Left colon (tissue), 2 donors: Measurements from ENCODE around the gene AUP1. TPM values are rescaled to one million over a fixed set of nuclear protein-coding genes. Genes with fewer than 3 reads are reported as not detected.

Source experiments
- ATAC-seq: fragments of 200-7000 bp; cut with Tn5 transposase; one replicate; pipeline ENCODE4 v1.9.1; 2020; ENCODE audit warnings: mild to moderate bottlenecking, moderate library complexity
- DNase-seq, 2 donors: peaks; one replicate each; pipeline ENCODE4 v3.0.0-alpha.2; 2020
- intact Hi-C, 2 donors: fragments of 100-400 bp; cut with DNase I in 1 of 2; cut with micrococcal nuclease in 1 of 2; formaldehyde crosslinking; loops; one replicate each; pipeline versions ENCODE4 v1.11.2 to v1.14.0; 2022; cut with DNase I, micrococcal nuclease
- total RNA-seq, 2 donors: library from RNA; stranded (reverse); fragmentation: NEBNext Ultra II Directional; extraction: Animal tissue kit (Norgen Biotek cat#: 25700); gene quantifications; one replicate each; pipeline ENCODE4 v1.2.1, GENCODE V29; 2021
- donor health status: DM: no; HTN: no; CAD: no.
- donor health status: DM: yes; HTN: yes; CAD: no.

Gene AUP1
- total RNA-seq, 2 donors from 2014 or later: 124 to 133 TPM

- DNase-seq (peak; percentile 87 to 91), ATAC-seq (peak; percentile 69)
- intact Hi-C loops: no loop called here
Measured at GRCh38 chr2:74502720-74503505, 26.6 kb downstream of the AUP1 start.

- DNase-seq (peak; percentile 72 to 80), ATAC-seq (peak; percentile 71)
- intact Hi-C loops: no loop called here
Measured at GRCh38 chr2:74502147-74502719, 27.3 kb downstream of the AUP1 start.

GRCh38 chr2:74501335-74502071 lies 28.0 kb downstream of the AUP1 start:
- DNase-seq (no peak), ATAC-seq (no peak)
- intact Hi-C loops: no loop called here

- intact Hi-C loops: no loop called here
- no peak for DNase-seq
Measured at GRCh38 chr2:74500578-74500946, 28.9 kb downstream of the AUP1 start.

GRCh38 chr2:74499940-74500577 lies 29.4 kb downstream of the AUP1 start:
- DNase-seq (no peak), ATAC-seq (no peak)
- intact Hi-C loops: no loop called here

More at GRCh38 chr2:74500578-74500946, 28.9 kb downstream of the AUP1 start:
- ATAC-seq: no peak

- DNase-seq: peak in 1 of 2 donors; percentile 57
- peak; percentile 10 for ATAC-seq
- intact Hi-C loops: no loop called here
Measured at GRCh38 chr2:74499267-74499939, 30.1 kb downstream of the AUP1 start, which contains the start of gene LBX2. Gene LBX2, minus strand, starts transcription at chr2:74499603. Its CDS starts 66 bp downstream, at chr2:74499537.

- intact Hi-C loops: no loop called here
- DNase-seq: peak in 1 of 2 donors; percentile 22
- peak; percentile 16 for ATAC-seq
Measured at GRCh38 chr2:74498500-74499266, 30.8 kb downstream of the AUP1 start.

GRCh38 chr2:74497777-74498499 lies 31.6 kb downstream of the AUP1 start:
- peak; percentile 46 for ATAC-seq
- DNase-seq: peak in 1 of 2 donors; percentile 59
- intact Hi-C loops: no loop called here

- intact Hi-C loops: no loop called here
- DNase-seq (no peak), ATAC-seq (no peak)
Measured at GRCh38 chr2:74496997-74497776, 32.3 kb downstream of the AUP1 start.

GRCh38 chr2:74495440-74495839 lies 34.1 kb downstream of the AUP1 start:
- ATAC-seq (no peak), DNase-seq (no peak)
- intact Hi-C loops: no loop called here

GRCh38 chr2:74493546-74493945 lies 36.0 kb downstream of the AUP1 start:
- DNase-seq: no peak
- intact Hi-C loops: no loop called here
- ATAC-seq: no peak

- intact Hi-C loops: no loop called here
Measured at GRCh38 chr2:74491648-74492544, 37.6 kb downstream of the AUP1 start.

GRCh38 chr2:74489906-74490305 lies 39.6 kb downstream of the AUP1 start:
- intact Hi-C loops: no loop called here
- ATAC-seq (no peak), DNase-seq (no peak)

More at GRCh38 chr2:74491648-74492544, 37.6 kb downstream of the AUP1 start:
- ATAC-seq (no peak), DNase-seq (no peak)

- ATAC-seq (no peak), DNase-seq (no peak)
- intact Hi-C loops: no loop called here
Measured at GRCh38 chr2:74488643-74489481, 40.6 kb downstream of the AUP1 start.

- ATAC-seq (no peak), DNase-seq (no peak)
- intact Hi-C loops: no loop called here
Measured at GRCh38 chr2:74486141-74486540, 43.4 kb downstream of the AUP1 start.
